ENCODE measurements around the gene MYCN.

The MYCN gene

GRCh38 chr2:15974565-15975260 is 34.4 kb downstream of the MYCN start:
- Mint-ChIP-seq H3K36me3 (no peaks in the 10 kb centered on the region), H3K27ac (no peak overlapping the region), H3K9me3 (no peaks in the 10 kb centered on the region), H3K27me3 (peaks cover 8% of the 10 kb centered on the region), H3K4me3 (no peak overlapping the region), H3K4me1 (peaks cover 19% of the 10 kb centered on the region)
- DNase-seq = no peak
- CTCF ChIA-PET = no interaction called here

DNA sequence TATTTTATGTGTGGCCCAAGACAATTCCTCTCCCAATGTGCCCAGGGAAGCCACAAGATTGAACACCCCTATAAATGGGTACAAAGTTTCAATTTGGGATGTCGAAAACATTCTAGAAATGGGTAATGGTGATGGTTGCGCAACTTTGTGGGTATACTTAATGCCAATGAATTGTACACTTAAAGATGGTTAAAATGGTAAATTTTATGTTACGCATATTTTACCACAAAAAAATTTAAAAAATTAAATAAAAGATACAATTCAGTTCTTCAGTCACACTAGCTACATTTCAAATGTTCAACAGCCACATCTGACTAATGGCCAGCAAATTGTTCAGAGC is 34.9 kb downstream of the MYCN start:
- Mint-ChIP-seq H3K4me3 (no peak overlapping the region), H3K9me3 (no peaks in the 10 kb centered on the region), H3K27me3 (peaks cover 8% of the 10 kb centered on the region), H3K4me1 (peaks cover 19% of the 10 kb centered on the region), H3K27ac (no peak overlapping the region), H3K36me3 (no peaks in the 10 kb centered on the region)
- CTCF ChIA-PET = no interaction called here
- no peak for DNase-seq

DNA sequence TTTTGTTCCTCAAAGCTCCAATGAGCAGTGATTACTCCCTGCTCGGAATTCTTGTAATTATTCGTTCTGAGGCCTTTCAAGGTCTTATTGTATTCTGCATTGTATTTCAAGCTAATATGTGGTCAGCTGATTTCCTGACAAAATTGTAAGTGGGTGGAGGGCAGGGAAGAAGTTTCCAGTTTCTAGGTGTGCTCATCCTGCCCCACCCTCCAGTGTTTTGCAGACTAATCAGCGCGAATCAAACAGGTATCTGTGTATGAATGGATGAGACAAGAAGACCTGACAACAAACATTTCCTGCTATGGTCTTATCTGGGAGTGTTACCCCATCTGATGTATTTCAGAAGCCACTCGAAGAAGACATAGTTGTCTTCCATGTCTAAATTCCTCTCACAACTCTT is 35.3 kb downstream of the MYCN start:
- DNase-seq = no peak
- Mint-ChIP-seq H3K9me3 (no peaks in the 10 kb centered on the region), H3K4me1 (peaks cover 19% of the 10 kb centered on the region), H3K27ac (no peak overlapping the region), H3K27me3 (peaks cover 5% of the 10 kb centered on the region), H3K4me3 (no peak overlapping the region), H3K36me3 (no peaks in the 10 kb centered on the region)
- CTCF ChIA-PET = no interaction called here

GRCh38 chr2:15976354-15976753 is 36.0 kb downstream of the MYCN start:
- H3K9me3 Mint-ChIP-seq = no peaks in the 10 kb centered on the region
- peaks cover 19% of the 10 kb centered on the region for H3K4me1 Mint-ChIP-seq
- CTCF ChIA-PET = no interaction called here
- no peak for DNase-seq
- no peak overlapping the region for H3K4me3 Mint-ChIP-seq
- H3K27ac Mint-ChIP-seq = no peak overlapping the region
- H3K36me3 Mint-ChIP-seq = no peaks in the 10 kb centered on the region
- H3K27me3 Mint-ChIP-seq = peaks cover 4% of the 10 kb centered on the region

DNA sequence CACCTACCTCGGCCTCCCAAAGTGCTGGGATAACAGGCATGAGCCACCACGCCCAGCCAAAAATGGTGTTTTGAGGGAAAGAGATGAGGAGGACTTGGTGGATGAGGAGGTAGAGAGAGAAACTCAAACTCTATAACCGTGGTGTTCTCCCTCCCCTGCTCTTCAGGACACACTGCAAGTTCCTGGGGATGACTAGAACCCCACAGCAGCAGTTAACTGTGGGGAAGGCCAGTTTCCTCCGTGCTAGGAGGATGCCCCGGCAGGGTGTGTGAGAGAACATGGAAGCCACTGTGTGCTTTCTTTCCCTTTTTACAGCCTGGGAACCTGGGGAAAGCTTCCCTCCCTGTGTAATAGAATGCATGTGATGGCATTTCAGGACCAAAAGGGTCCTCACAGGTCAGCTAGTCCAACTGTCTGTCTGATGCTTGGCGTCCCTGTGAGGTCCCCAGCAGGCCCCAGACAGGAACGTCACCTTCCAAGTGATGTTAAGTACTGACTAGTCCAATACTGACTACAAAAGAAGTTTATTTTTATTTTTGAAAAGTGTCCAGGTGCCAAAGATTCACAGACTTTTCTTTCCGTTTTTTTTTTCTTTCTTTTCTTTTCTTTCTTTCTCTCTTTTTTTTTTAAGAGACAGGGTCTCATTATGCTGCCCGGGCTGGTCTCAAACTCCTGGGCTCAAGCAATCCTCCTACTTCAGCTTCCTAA is 38.9 kb downstream of the MYCN start:
- no peaks in the 10 kb centered on the region for H3K27me3 Mint-ChIP-seq
- H3K4me1 Mint-ChIP-seq = peaks cover 7% of the 10 kb centered on the region
- CTCF ChIA-PET = no interaction called here
- no peaks in the 10 kb centered on the region for H3K36me3 Mint-ChIP-seq
- no peak overlapping the region for H3K27ac Mint-ChIP-seq
- H3K9me3 Mint-ChIP-seq = no peaks in the 10 kb centered on the region
- no peak overlapping the region for H3K4me3 Mint-ChIP-seq
- DNase-seq = no peak

DNA sequence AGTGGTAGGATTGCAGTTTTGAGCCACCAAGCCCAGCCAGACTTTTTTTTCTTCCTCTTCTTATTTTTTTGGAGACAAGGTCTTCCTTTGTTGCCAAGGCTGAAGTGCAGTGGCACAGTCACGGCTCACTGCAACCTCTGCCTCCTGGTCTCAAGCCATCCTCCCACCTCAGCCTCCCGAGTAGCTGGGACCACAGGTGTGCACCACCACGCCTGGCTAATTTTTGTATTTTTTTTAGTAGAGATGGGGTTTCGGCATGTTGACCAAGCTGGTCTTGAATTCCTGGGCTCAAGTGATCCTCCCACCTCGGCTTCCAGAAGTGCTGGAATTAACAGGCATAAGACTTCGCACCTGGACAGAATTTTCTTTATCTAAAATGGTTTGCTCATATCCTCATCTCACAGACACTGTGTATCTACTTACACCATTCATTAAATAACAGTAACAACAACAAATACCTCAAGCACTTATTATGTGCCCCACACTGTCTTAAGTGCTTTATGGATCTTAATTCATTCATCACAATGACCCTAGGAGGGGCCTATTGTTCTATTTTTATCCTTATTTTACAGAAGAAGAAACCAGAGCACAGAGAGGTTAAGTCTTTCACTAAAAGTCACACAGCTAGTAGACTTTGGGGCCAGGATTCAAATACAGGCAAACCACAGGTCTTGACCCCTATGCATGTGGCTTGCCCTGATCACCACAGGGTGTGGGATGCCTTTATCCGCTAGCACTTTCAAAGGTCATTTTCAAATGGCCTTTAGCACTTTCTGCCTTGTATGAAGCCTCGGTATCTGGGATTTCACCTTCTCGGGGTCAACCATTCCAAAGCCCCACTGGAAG is 39.6 kb downstream of the MYCN start:
- no peaks in the 10 kb centered on the region for H3K27me3 Mint-ChIP-seq
- H3K4me1 Mint-ChIP-seq = peaks cover 7% of the 10 kb centered on the region
- no peaks in the 10 kb centered on the region for H3K9me3 Mint-ChIP-seq
- H3K27ac Mint-ChIP-seq = no peak overlapping the region
- H3K36me3 Mint-ChIP-seq = no peaks in the 10 kb centered on the region
- no peak overlapping the region for H3K4me3 Mint-ChIP-seq
- no peak for DNase-seq
- CTCF ChIA-PET = no interaction called here

DNA sequence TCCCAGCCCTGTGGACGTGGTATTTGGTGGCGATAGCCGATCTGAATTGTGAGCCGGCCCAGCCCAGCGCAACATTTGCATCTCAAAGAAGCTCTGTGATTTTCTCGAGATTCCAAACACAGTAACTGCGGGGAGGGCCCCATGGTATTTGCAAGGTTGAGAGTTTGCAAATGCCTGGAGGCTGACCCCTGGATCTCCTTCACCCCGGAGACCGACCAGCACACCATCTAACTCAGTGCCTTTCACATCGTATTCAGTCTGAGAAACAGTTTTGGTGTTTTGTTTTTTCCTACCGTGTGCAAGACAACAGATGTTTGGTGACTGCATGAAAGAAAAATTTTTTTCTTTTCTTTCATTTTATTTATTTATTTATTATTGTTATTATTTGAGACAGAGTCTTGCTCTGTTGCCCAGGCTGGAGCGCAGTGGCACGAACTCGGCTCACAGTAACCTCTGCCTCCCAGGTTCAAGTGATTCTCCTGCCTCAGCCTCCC is 40.3 kb downstream of the MYCN start:
- no peak overlapping the region for H3K27ac Mint-ChIP-seq
- H3K27me3 Mint-ChIP-seq = no peaks in the 10 kb centered on the region
- H3K4me3 Mint-ChIP-seq = no peak overlapping the region
- CTCF ChIA-PET = no interaction called here
- no peaks in the 10 kb centered on the region for H3K9me3 Mint-ChIP-seq
- no peak for DNase-seq
- peaks cover 4% of the 10 kb centered on the region for H3K4me1 Mint-ChIP-seq
- H3K36me3 Mint-ChIP-seq = no peaks in the 10 kb centered on the region

DNA sequence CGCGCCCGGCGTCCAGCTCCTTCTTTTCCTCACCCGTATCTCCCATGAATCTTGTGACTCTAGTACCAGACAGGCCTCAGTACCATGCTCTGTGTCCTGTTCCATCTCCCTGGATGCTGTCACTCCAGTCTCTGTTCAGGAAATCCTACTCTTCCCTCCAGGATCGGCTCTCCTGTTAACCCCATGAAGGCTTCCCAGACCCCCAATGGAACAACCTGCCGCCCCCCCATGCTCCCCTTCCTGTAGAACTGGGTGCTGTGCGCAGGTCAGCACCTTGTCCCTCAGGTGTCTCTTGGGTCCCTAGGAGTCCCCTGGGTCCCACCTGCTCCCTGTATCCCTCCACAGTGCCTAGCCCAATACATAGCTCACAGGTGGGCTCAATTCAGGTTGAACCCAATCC is 41.3 kb downstream of the MYCN start:
- Mint-ChIP-seq H3K9me3 (no peaks in the 10 kb centered on the region), H3K4me3 (no peak overlapping the region), H3K4me1 (peaks cover 2% of the 10 kb centered on the region), H3K27me3 (no peaks in the 10 kb centered on the region), H3K27ac (no peak overlapping the region), H3K36me3 (no peaks in the 10 kb centered on the region)
- CTCF ChIA-PET = no interaction called here
- DNase-seq = no peak

DNA sequence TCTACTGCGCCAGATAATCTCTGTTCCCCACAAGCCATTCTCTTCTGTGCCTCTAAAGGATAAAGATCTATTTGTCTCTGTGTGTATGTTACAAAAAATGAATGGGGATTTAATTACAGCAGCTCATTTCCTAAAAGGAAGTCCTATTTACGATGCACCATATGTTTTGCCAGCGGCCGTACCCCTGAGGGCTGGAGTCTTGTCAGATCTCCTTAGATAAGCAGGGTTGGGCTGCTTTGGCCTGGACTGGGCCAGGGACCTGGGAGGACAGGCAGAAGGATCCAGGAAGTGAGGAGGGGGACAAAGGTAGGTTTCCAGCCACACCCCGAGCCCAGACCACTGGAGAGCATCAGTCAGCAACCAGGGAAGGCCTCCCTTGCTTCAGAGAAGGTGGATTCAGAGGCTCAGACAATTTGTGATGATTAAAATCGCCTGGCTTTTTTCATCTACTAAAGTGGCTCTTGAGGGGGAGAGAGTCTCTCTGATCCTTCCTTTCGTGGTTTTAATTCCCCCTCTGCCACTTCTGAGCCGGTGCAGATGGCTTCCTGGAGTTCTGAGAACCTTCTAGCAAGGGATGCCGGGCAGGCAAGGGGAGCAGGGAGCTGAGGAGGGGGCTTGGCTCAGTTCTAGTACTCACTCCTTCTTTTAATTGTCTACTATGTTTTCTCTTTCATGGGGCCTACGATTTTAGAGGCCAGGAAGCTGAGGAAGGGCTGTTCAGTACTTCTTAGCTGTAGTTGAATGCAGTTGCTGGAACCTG is 42.1 kb downstream of the MYCN start:
- Mint-ChIP-seq H3K27ac (no peak overlapping the region), H3K4me1 (peaks cover 2% of the 10 kb centered on the region), H3K4me3 (no peak overlapping the region), H3K9me3 (no peaks in the 10 kb centered on the region), H3K27me3 (no peaks in the 10 kb centered on the region), H3K36me3 (no peaks in the 10 kb centered on the region)
- no peak for DNase-seq
- CTCF ChIA-PET = no interaction called here

- Mint-ChIP-seq H3K36me3 (no peaks in the 10 kb centered on the region), H3K9me3 (no peaks in the 10 kb centered on the region), H3K27ac (no peak overlapping the region), H3K27me3 (no peaks in the 10 kb centered on the region), H3K4me3 (no peak overlapping the region), H3K4me1 (peaks cover 2% of the 10 kb centered on the region)
- CTCF ChIA-PET = interaction anchor here (0.8 kb wide), 1 partner anchor 30 kb away, joined by 3 read pairs; no protein-coding TSS in a partner anchor
- no peak for DNase-seq
Observed at GRCh38 chr2:15983496-15983895, 43.1 kb downstream of the MYCN start.

DNA sequence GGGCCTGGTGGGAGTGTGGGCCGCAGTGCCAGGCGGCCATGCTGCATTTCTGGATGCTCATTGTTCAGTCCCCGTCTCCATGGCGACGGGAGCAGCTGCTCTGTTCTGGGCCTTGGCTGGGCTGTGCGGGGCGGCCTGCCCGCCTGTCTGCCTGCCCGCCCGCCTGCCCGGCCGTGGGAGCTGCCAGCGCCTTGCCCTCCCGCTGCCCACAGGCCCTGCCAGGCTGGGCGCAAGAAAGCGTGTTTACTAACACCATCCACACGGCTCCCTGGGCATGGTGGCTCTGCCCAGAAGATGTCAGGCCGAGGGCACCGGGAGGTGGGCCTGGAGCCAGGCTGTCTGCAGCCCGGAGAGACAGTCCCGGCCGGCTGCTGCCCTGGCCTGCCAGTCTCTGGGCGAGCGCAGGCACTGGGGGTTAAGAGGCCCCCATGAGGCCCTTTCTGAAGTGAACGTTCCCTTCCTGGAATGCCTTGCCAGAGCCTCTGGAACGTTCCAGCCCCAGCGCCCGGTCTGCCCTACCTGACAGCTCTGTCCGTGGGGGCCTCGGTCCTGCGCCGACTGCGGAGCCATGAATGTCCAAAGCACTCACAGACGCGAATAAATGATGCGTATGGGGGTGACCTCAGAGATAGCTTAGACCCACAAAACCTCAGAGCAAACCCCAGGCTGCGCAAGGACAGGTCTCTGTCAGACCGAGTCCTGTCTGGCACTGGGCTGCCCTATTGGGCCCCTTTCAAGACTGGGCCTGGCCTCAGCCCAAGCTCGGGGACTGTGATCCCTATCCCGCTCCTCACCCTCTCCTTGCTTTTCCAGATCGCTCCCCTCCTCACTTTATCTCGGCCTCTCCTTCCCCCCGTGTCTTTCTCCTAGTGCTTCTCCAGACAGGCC is 44.3 kb downstream of the MYCN start:
- Mint-ChIP-seq H3K4me1 (peaks cover 2% of the 10 kb centered on the region), H3K9me3 (no peaks in the 10 kb centered on the region), H3K27ac (no peak overlapping the region), H3K4me3 (no peak overlapping the region), H3K27me3 (no peaks in the 10 kb centered on the region), H3K36me3 (no peaks in the 10 kb centered on the region)
- CTCF ChIA-PET = interaction anchor here (0.8 kb wide), 1 partner anchor 31 kb away, joined by 3 read pairs; no protein-coding TSS in a partner anchor
- no peak for DNase-seq

DNA sequence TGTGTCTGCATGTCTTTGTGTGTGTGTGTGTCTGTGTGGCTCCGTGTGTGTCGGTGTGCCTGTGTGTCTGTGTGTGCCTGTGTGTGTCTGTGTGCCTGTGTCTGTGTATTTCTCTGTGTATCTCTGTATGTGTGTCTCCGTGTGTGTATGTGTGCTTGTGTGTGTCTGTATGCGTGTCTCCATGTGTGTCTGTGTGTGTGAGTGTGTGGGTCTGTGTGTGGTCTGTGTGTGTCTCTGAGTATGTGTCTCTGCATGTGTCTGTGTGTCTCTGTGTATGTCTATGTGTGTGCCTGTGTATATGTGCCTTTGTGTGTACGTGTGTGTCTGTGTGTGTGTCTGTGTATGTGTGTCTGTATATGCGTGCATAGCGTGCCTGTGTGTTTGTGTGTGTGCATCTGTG is 45.2 kb downstream of the MYCN start:
- Mint-ChIP-seq H3K4me1 (peaks cover 2% of the 10 kb centered on the region), H3K27me3 (no peaks in the 10 kb centered on the region), H3K4me3 (no peak overlapping the region), H3K9me3 (no peaks in the 10 kb centered on the region), H3K27ac (no peak overlapping the region), H3K36me3 (no peaks in the 10 kb centered on the region)
- no peak for DNase-seq
- CTCF ChIA-PET = no interaction called here

- Mint-ChIP-seq H3K9me3 (no peaks in the 10 kb centered on the region), H3K36me3 (no peaks in the 10 kb centered on the region), H3K27me3 (no peaks in the 10 kb centered on the region), H3K4me1 (peaks cover 2% of the 10 kb centered on the region), H3K4me3 (no peak overlapping the region), H3K27ac (no peak overlapping the region)
- no peak for DNase-seq
- CTCF ChIA-PET = no interaction called here
Observed at GRCh38 chr2:15986068-15986560, 45.8 kb downstream of the MYCN start.
